HL-60 (cell line): ENCODE data around the gene NPR1.
"Not testable (repeated sequence)": the region's sequence is repeated elsewhere in the genome, so short reads cannot be mapped to it uniquely, and the experiment has no call there.

Source experiments
- GABPA ChIP-seq: IDR thresholded peaks from 2 replicates; pipeline ENCODE4 v1.6.1; 2012; ENCODE audit warnings: low read depth
- POLR2AphosphoS5 ChIP-seq: IDR thresholded peaks from 2 replicates; pipeline ENCODE4 v1.6.1; 2012; ENCODE audit warnings: low read depth
- TF ChIP-seq, protein P1 (sequence below): IDR thresholded peaks from one replicate; pipeline ENCODE4 v1.5.1; 2011; ENCODE audit warnings: low read length, control low read depth, inconsistent platforms; ENCODE audit not compliant: insufficient read depth
- TF ChIP-seq, protein P2 (sequence below): IDR thresholded peaks from 2 replicates; pipeline ENCODE4 v1.6.1; 2012; ENCODE audit warnings: low read depth; ENCODE audit not compliant: insufficient replicate concordance

GRCh38 chr1:153668672-153669071 is 9.8 kb upstream of the NPR1 start:
- TF ChIP-seq, protein P1, sequence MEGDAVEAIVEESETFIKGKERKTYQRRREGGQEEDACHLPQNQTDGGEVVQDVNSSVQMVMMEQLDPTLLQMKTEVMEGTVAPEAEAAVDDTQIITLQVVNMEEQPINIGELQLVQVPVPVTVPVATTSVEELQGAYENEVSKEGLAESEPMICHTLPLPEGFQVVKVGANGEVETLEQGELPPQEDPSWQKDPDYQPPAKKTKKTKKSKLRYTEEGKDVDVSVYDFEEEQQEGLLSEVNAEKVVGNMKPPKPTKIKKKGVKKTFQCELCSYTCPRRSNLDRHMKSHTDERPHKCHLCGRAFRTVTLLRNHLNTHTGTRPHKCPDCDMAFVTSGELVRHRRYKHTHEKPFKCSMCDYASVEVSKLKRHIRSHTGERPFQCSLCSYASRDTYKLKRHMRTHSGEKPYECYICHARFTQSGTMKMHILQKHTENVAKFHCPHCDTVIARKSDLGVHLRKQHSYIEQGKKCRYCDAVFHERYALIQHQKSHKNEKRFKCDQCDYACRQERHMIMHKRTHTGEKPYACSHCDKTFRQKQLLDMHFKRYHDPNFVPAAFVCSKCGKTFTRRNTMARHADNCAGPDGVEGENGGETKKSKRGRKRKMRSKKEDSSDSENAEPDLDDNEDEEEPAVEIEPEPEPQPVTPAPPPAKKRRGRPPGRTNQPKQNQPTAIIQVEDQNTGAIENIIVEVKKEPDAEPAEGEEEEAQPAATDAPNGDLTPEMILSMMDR: not testable (repeated sequence)
- TF ChIP-seq POLR2AphosphoS5, GABPA: not testable (repeated sequence)
- TF ChIP-seq, protein P2, sequence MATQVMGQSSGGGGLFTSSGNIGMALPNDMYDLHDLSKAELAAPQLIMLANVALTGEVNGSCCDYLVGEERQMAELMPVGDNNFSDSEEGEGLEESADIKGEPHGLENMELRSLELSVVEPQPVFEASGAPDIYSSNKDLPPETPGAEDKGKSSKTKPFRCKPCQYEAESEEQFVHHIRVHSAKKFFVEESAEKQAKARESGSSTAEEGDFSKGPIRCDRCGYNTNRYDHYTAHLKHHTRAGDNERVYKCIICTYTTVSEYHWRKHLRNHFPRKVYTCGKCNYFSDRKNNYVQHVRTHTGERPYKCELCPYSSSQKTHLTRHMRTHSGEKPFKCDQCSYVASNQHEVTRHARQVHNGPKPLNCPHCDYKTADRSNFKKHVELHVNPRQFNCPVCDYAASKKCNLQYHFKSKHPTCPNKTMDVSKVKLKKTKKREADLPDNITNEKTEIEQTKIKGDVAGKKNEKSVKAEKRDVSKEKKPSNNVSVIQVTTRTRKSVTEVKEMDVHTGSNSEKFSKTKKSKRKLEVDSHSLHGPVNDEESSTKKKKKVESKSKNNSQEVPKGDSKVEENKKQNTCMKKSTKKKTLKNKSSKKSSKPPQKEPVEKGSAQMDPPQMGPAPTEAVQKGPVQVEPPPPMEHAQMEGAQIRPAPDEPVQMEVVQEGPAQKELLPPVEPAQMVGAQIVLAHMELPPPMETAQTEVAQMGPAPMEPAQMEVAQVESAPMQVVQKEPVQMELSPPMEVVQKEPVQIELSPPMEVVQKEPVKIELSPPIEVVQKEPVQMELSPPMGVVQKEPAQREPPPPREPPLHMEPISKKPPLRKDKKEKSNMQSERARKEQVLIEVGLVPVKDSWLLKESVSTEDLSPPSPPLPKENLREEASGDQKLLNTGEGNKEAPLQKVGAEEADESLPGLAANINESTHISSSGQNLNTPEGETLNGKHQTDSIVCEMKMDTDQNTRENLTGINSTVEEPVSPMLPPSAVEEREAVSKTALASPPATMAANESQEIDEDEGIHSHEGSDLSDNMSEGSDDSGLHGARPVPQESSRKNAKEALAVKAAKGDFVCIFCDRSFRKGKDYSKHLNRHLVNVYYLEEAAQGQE: not testable (repeated sequence)
